ENCODE measurements around the gene R3HCC1L.

The R3HCC1L gene

GRCh38 chr10:98273057-98273850 is 138.8 kb downstream of the R3HCC1L start (continued):
- no peak for TF ChIP-seq BACH2 (CRISPR knock-in tag; IDR thresholded peaks at IDR 0.05; ENCODE audit: borderline replicate concordance)
- TF ChIP-seq PPARA (CRISPR knock-in tag; IDR thresholded peaks at IDR 0.05; ENCODE audit: borderline replicate concordance): no peak
- TF ChIP-seq TCF4 (CRISPR knock-in tag; IDR thresholded peaks at IDR 0.05; ENCODE audit: borderline replicate concordance): no peak
- TF ChIP-seq, protein P1, sequence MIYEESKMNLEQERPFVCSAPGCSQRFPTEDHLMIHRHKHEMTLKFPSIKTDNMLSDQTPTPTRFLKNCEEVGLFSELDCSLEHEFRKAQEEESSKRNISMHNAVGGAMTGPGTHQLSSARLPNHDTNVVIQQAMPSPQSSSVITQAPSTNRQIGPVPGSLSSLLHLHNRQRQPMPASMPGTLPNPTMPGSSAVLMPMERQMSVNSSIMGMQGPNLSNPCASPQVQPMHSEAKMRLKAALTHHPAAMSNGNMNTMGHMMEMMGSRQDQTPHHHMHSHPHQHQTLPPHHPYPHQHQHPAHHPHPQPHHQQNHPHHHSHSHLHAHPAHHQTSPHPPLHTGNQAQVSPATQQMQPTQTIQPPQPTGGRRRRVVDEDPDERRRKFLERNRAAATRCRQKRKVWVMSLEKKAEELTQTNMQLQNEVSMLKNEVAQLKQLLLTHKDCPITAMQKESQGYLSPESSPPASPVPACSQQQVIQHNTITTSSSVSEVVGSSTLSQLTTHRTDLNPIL (CRISPR knock-in tag; IDR thresholded peaks at IDR 0.05; ENCODE audit: low read depth): no peak

DNA sequence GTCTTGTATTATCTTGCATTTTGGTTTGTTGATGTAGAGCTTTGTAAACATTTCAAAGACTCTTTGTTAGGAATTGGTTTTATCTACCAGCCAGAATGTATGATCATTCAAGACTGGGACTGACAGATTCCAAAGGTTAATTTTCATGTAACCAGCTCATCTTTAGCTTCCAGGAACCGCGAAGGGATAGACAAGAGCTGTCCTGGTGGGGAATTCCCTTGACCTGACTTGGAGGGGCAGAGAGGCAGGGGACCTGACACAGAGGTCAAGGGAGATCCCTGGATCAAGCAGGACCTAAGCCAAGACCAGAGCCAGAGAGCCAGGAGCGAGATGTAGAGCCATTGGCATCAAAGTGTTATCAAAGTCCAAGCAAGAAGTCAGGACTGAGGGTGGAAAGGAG is 140.1 kb downstream of the R3HCC1L start:
- TF ChIP-seq RARB (CRISPR knock-in tag; IDR thresholded peaks at IDR 0.05): no peak
- TF ChIP-seq OSR1 (CRISPR knock-in tag; IDR thresholded peaks at IDR 0.05): no peak
- no peak for TF ChIP-seq ISL1 (CRISPR knock-in tag; IDR thresholded peaks at IDR 0.05)
- TF ChIP-seq ZNF70 (CRISPR knock-in tag; IDR thresholded peaks at IDR 0.05): no peak
- TF ChIP-seq BACH2 (CRISPR knock-in tag; IDR thresholded peaks at IDR 0.05; ENCODE audit: borderline replicate concordance): no peak
- no peak for TF ChIP-seq ESRRG (CRISPR knock-in tag; IDR thresholded peaks at IDR 0.05)
- no peak for TF ChIP-seq ZNF8 (CRISPR knock-in tag; IDR thresholded peaks at IDR 0.05)
- TF ChIP-seq TOX (CRISPR knock-in tag; IDR thresholded peaks at IDR 0.05; ENCODE audit: borderline replicate concordance): no peak
- TF ChIP-seq, protein P2, sequence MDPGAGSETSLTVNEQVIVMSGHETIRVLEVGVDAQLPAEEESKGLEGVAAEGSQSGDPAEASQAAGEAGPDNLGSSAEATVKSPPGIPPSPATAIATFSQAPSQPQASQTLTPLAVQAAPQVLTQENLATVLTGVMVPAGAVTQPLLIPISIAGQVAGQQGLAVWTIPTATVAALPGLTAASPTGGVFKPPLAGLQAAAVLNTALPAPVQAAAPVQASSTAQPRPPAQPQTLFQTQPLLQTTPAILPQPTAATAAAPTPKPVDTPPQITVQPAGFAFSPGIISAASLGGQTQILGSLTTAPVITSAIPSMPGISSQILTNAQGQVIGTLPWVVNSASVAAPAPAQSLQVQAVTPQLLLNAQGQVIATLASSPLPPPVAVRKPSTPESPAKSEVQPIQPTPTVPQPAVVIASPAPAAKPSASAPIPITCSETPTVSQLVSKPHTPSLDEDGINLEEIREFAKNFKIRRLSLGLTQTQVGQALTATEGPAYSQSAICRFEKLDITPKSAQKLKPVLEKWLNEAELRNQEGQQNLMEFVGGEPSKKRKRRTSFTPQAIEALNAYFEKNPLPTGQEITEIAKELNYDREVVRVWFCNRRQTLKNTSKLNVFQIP (CRISPR knock-in tag; IDR thresholded peaks at IDR 0.05; ENCODE audit: borderline replicate concordance, low read depth): no peak
- TF ChIP-seq ARNTL (CRISPR knock-in tag; IDR thresholded peaks at IDR 0.05; ENCODE audit: borderline replicate concordance, low read depth): no peak
- TF ChIP-seq ZFP30 (CRISPR knock-in tag; IDR thresholded peaks at IDR 0.05): no peak
- TF ChIP-seq ZNF565 (CRISPR knock-in tag; conservative IDR thresholded peaks at IDR 0.05; ENCODE audit: low read depth): no peak
- TF ChIP-seq, protein P3, sequence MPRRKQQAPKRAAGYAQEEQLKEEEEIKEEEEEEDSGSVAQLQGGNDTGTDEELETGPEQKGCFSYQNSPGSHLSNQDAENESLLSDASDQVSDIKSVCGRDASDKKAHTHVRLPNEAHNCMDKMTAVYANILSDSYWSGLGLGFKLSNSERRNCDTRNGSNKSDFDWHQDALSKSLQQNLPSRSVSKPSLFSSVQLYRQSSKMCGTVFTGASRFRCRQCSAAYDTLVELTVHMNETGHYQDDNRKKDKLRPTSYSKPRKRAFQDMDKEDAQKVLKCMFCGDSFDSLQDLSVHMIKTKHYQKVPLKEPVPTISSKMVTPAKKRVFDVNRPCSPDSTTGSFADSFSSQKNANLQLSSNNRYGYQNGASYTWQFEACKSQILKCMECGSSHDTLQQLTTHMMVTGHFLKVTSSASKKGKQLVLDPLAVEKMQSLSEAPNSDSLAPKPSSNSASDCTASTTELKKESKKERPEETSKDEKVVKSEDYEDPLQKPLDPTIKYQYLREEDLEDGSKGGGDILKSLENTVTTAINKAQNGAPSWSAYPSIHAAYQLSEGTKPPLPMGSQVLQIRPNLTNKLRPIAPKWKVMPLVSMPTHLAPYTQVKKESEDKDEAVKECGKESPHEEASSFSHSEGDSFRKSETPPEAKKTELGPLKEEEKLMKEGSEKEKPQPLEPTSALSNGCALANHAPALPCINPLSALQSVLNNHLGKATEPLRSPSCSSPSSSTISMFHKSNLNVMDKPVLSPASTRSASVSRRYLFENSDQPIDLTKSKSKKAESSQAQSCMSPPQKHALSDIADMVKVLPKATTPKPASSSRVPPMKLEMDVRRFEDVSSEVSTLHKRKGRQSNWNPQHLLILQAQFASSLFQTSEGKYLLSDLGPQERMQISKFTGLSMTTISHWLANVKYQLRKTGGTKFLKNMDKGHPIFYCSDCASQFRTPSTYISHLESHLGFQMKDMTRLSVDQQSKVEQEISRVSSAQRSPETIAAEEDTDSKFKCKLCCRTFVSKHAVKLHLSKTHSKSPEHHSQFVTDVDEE (CRISPR knock-in tag; IDR thresholded peaks at IDR 0.05): no peak
- TF ChIP-seq PATZ1 (CRISPR knock-in tag; IDR thresholded peaks at IDR 0.05; ENCODE audit: borderline replicate concordance): no peak
- no peak for TF ChIP-seq ZC3H10 (CRISPR knock-in tag; IDR thresholded peaks at IDR 0.05)
- TF ChIP-seq TCF4 (CRISPR knock-in tag; IDR thresholded peaks at IDR 0.05; ENCODE audit: borderline replicate concordance): no peak
- ATAC-seq: no peak

DNA sequence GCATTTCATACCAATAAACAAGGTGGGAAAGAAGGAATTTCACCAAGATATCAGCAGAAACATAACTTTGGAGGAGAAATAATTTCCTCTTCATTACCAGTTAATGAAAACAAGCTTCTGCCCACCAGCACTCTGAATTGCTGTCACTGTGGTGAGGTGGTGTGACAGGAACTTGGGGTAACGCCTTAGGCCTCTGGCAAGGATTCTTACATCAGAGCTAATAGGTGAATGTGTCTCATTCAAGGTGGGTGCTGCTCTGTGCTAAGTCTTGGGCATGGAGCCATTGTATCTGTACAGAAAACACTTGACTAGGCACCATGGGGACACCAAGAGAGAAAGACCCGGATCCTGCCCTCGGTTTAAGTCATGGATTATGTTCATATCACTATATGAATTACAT is 141.9 kb downstream of the R3HCC1L start:
- TF ChIP-seq ZNF8 (CRISPR knock-in tag; IDR thresholded peaks at IDR 0.05) (no peak), ZFP30 (CRISPR knock-in tag; IDR thresholded peaks at IDR 0.05) (no peak)
- no peak for ATAC-seq

DNA sequence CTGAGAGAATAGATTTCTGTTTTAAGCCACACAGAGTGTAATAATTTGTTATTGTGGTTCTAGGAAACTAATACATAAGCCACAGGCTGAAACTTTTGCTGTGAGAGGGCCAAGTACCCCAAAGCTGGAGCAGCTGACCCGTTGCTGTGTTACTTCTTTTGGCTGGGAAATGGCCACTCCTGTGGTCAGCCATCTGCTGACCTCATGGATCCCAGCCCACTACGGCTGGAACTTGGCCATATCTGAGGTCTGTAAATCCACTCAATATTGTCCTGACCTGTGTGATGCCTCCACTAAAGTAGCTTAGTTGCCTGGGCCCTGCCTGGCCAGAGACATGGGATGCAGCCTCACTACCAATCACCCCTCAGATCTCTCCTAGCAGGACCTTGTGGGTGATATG is 151.0 kb downstream of the R3HCC1L start:
- TF ChIP-seq ESRRG (CRISPR knock-in tag; IDR thresholded peaks at IDR 0.05) (no peak), ZNF8 (CRISPR knock-in tag; IDR thresholded peaks at IDR 0.05) (no peak), ZC3H10 (CRISPR knock-in tag; IDR thresholded peaks at IDR 0.05) (no peak), TOX (CRISPR knock-in tag; IDR thresholded peaks at IDR 0.05; ENCODE audit: borderline replicate concordance) (no peak), ZNF70 (CRISPR knock-in tag; IDR thresholded peaks at IDR 0.05) (no peak), BACH2 (CRISPR knock-in tag; IDR thresholded peaks at IDR 0.05; ENCODE audit: borderline replicate concordance) (no peak), ZFP3 (CRISPR knock-in tag; IDR thresholded peaks at IDR 0.05) (no peak), SNAI2 (CRISPR knock-in tag; IDR thresholded peaks at IDR 0.05) (no peak), RARB (CRISPR knock-in tag; IDR thresholded peaks at IDR 0.05) (no peak), PPARA (CRISPR knock-in tag; IDR thresholded peaks at IDR 0.05; ENCODE audit: borderline replicate concordance) (no peak), CSDC2 (CRISPR knock-in tag; IDR thresholded peaks at IDR 0.05) (no peak), GLIS3 (CRISPR knock-in tag; IDR thresholded peaks at IDR 0.05) (no peak)
- TF ChIP-seq, protein P1 (CRISPR knock-in tag; IDR thresholded peaks at IDR 0.05; ENCODE audit: low read depth): no peak
- no peak for ATAC-seq
